A549 (cell line): ENCODE results near the gene NUP210.

Source experiments
- CHD2 ChIP-seq: fragments of 150-350 bp; IDR thresholded peaks from 2 replicates; pipeline ENCODE4 v1.6.1; 2014; ENCODE audit warnings: low read length; ENCODE audit not compliant: partially characterized antibody
- EP300 ChIP-seq, 2 experiments: fragments of >200 bp; sonication (Bioruptor Twin); formaldehyde crosslinking; IDR thresholded peaks; 2 replicates in 1 of 2; 3 replicates in 1 of 2; pipeline ENCODE4 v1.6.1; 2016 to 2017
- SREBF2 ChIP-seq: fragments of 450-650 bp; IDR thresholded peaks from 2 replicates; pipeline ENCODE4 v1.6.1; 2014; ENCODE audit warnings: mild to moderate bottlenecking, moderate library complexity
- TF ChIP-seq, protein P1 (sequence below): fragments of >200 bp; sonication (Bioruptor Twin); formaldehyde crosslinking; IDR thresholded peaks from 3 replicates; pipeline ENCODE4 v1.5.1; 2016
- TF ChIP-seq, protein P2 (sequence below): fragments of 450-650 bp; IDR thresholded peaks from 2 replicates; pipeline ENCODE4 v1.6.1; 2014; ENCODE audit warnings: antibody characterized with exemption

DNA sequence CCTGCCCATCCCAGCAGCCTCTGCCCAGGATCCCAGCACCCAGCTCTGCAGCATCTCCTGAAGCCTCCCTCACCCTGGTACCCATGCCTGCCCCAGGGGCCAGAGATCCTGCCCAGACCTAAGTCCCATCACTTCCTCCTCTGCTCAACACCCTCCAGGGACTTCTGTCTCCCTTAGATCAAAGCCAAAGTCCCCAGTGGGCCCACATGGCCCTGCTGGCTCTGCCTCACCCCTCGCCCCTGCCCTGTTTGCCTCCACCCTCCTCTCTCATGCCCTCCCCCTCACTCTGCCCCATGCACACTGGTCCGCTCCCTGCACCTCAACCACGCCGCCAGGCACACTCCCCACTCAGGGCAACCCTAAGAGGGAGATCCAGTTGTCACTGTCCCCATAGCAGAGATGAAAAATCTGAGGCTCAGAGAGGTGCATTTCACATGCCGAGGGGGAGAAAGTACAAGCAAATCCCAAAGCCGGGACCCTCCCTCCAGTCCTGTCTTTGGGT is 146.5 kb downstream of the NUP210 start:
- TF ChIP-seq, protein P1, sequence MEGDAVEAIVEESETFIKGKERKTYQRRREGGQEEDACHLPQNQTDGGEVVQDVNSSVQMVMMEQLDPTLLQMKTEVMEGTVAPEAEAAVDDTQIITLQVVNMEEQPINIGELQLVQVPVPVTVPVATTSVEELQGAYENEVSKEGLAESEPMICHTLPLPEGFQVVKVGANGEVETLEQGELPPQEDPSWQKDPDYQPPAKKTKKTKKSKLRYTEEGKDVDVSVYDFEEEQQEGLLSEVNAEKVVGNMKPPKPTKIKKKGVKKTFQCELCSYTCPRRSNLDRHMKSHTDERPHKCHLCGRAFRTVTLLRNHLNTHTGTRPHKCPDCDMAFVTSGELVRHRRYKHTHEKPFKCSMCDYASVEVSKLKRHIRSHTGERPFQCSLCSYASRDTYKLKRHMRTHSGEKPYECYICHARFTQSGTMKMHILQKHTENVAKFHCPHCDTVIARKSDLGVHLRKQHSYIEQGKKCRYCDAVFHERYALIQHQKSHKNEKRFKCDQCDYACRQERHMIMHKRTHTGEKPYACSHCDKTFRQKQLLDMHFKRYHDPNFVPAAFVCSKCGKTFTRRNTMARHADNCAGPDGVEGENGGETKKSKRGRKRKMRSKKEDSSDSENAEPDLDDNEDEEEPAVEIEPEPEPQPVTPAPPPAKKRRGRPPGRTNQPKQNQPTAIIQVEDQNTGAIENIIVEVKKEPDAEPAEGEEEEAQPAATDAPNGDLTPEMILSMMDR: no peak
- TF ChIP-seq CHD2: no peak
- no peak for TF ChIP-seq SREBF2
- TF ChIP-seq EP300 (IDR thresholded peaks at IDR 0.05): no peak
- TF ChIP-seq, protein P2, sequence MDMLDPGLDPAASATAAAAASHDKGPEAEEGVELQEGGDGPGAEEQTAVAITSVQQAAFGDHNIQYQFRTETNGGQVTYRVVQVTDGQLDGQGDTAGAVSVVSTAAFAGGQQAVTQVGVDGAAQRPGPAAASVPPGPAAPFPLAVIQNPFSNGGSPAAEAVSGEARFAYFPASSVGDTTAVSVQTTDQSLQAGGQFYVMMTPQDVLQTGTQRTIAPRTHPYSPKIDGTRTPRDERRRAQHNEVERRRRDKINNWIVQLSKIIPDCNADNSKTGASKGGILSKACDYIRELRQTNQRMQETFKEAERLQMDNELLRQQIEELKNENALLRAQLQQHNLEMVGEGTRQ: no peak
